Choroid plexus epithelial cell (primary cell): ENCODE data around the gene FBLN1.

Source experiments
- DNase-seq: peaks from one replicate; pipeline ENCODE4 v3.0.0-alpha.2; 2010; ENCODE audit warnings: low read depth
- H3K4me3 ChIP-seq: 2 replicates; pipeline ENCODE4 v1.5.1; 2011; ENCODE audit warnings: low read depth, mild to moderate bottlenecking, control low read depth, low read length, moderate library complexity
- TF ChIP-seq, protein P1 (sequence below): conservative IDR thresholded peaks from 2 replicates; pipeline ENCODE4 v1.5.1; 2011; ENCODE audit warnings: low read depth, mild to moderate bottlenecking, control low read depth, inconsistent platforms, low read length, moderate library complexity

FBLN1 gene

DNA sequence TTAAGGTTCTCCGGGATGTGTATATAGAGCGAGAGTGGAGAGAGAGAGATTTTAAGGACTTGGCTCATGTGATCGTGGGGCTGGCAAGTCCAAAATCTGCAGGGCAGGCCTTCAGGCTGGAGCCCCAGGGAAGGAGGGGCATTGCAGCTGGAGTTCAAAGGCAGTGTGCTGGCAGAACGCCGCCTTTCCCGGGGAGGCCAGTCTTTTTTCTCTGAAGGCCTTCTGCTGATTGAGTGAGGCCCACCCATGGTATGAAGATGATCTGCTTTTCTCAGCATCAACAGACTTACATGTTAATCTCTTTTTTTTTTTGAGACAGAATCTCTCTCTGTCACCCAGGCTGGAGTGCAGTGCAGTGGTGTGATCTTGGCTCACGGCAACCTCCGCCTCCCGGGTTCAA, 25.4 kb downstream of the FBLN1 start:
- TF ChIP-seq, protein P1, sequence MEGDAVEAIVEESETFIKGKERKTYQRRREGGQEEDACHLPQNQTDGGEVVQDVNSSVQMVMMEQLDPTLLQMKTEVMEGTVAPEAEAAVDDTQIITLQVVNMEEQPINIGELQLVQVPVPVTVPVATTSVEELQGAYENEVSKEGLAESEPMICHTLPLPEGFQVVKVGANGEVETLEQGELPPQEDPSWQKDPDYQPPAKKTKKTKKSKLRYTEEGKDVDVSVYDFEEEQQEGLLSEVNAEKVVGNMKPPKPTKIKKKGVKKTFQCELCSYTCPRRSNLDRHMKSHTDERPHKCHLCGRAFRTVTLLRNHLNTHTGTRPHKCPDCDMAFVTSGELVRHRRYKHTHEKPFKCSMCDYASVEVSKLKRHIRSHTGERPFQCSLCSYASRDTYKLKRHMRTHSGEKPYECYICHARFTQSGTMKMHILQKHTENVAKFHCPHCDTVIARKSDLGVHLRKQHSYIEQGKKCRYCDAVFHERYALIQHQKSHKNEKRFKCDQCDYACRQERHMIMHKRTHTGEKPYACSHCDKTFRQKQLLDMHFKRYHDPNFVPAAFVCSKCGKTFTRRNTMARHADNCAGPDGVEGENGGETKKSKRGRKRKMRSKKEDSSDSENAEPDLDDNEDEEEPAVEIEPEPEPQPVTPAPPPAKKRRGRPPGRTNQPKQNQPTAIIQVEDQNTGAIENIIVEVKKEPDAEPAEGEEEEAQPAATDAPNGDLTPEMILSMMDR: no peak
- no peak for DNase-seq
- H3K4me3 ChIP-seq: no peak overlapping the region

DNA sequence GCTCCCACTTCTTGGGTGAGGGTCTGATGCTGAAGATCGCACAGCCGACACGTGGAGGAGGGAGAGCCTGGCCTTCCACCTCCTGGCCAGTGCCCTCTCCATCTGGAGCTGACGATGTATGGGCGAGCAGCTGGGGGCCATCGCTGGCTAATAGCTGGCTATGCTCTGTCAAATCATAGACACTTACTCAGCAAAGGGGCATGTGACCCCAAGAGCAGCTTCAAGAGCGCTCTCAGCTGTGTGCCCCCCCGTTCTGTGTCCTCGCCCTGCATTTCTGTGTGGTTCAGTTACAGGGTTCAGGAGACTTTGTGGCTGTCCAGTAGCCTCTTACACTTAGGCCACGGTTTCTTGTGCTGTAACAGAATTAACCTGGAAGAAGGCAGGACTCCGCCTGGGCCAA, 26.4 kb downstream of the FBLN1 start:
- DNase-seq: no peak
- H3K4me3 ChIP-seq: no peak overlapping the region
- TF ChIP-seq, protein P1: no peak

DNA sequence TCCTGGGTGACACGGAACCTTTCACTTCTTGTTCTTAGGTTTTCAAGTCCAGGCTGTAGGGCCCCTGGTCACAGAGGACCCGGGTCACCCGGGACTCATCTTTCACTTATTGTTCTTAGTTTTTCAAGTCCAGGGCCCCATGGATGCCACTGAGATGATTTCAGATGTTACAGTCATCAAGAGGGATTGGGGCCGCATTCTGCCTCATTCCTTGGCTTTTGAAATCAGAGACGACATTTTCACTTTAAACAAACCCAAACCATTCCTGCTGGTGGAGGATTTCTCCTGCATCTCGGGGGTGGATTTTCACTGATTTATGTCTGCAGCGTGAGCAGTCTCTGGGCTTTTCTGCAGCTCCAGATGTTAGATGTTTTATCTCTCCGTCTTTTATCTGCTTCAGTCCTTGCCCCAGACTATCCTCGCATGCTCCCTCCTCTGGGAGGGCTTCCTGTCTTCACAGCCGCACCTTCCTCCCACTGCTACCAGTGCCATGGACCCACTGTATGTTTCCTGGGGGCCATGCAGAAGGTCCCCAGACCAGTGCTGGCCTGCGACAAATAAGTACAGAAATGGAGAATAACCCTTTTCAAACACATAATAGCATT, 27.4 kb downstream of the FBLN1 start:
- H3K4me3 ChIP-seq: no peak overlapping the region
- peak; percentile 36 for DNase-seq
- TF ChIP-seq, protein P1: no peak

DNA sequence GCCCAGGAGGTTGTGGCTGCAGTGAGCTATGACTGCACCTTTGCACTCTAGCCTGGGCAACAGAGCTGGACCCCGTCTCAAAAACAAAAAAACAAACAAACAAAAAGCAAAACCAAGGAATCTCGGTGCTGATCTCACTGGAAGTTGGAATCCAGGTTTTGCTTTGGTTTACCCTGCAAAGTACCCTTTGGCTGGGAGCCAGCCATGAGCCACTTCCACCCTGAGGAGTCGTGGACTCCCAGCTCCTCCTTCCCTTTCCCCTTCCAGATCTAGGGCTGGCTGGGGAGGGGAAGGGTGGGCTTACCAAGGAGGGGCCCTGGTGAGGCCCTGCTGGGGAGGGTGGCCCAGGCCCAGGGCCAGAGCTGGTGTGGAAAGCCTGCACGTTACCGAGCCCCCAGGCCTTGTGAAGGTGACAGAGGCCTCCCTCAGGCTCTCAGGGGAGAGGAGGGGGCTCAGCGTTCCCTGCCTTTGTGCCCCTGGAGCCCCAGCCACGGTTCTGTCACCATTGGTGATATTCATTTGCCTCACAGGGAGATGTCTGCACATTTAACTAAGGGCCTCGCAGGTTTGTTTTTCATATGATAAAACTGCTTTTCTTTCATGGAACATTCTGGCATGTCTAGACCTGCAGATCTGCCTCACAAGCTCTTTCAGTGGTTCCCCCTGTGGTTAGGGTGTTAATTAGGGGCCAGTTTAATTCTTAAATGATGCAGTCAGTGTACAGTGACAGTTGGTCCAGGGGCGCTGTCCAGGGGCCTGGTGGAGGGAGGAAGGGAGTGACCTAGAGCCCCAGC, 29.0 kb downstream of the FBLN1 start:
- DNase-seq: no peak
- TF ChIP-seq, protein P1: no peak
- no peak overlapping the region for H3K4me3 ChIP-seq

DNA sequence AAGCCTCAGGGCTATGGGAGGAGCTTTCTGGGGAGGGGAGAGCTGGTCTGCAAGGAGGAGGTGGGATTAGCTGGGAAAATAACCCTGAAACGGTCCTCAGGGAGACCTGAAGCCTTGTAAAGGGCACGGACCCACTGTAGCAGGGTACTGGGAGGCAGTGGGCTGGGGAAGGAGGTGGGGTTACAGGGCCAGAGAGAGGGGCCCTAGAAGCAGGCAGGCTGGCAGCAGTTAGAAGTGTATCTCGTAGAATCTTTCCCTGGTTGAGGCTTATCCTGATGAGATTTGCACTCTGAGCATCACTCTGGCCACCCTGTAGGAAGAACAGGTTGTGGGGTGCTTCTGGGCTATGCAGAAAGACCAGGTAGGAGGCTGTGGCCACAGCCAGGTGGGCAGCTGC, 29.6 kb downstream of the FBLN1 start:
- TF ChIP-seq, protein P1: no peak
- H3K4me3 ChIP-seq: no peak overlapping the region
- no peak for DNase-seq

DNA sequence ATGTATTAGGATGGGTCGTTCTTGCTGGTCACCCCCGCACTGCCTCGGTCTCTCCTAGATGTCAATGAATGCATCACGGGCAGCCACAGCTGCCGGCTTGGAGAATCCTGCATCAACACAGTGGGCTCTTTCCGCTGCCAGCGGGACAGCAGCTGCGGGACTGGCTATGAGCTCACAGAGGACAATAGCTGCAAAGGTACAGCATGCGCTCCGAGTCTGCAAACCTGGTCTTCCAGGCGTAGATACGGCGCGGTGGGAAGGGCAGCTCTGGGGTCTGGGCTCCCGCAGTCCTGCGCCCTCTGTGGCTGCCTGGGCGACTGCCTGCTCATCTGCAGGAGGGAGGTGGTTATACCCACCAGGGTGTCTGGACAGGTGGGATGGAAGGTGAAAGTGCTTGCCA, 31.0 kb downstream of the FBLN1 start:
- no peak overlapping the region for H3K4me3 ChIP-seq
- no peak for DNase-seq
- TF ChIP-seq, protein P1: no peak
